ENCODE results near the gene CELF4.

Gene CELF4

DNA sequence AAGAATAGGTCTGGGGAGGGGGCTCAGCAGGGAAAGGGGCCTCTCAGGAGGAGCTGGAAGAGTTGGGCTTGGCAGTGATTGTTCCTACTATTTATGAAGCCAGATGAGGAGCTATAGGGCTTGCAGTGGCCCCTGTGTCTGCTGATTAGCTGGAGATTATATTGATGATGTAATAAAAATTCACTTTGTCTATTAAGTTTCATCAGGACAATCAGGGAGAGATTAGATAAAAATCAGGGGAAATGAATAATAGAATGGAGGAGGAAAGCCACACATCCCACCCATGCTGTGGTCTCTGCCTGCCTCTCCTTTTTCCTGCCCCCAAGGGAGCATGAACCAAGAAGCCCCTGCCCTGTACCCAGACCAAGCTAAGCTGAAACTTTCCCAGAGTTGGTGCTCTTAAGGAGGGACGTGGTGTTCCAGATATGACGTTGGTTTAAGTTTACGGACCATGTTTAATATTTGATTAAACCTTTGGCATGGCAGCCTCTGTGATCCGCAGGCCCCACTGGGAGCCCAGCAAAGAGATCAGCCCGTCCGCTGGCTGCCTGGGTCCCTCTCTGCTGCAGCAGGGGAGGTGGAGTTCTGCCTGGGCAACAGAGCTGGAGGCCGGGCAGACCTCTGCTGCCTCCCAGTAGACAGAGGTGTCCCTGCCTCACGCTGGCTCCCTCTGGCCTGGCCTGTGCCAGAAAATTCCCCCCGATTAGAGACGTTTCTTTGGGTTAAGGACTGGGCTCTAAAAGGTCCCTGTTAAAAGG, 15.3 kb downstream of the CELF4 start:
- H3K27ac ChIP-seq = no peak overlapping the region
- DNase-seq (ENCODE audit: low read depth, low spot score) = no peak

DNA sequence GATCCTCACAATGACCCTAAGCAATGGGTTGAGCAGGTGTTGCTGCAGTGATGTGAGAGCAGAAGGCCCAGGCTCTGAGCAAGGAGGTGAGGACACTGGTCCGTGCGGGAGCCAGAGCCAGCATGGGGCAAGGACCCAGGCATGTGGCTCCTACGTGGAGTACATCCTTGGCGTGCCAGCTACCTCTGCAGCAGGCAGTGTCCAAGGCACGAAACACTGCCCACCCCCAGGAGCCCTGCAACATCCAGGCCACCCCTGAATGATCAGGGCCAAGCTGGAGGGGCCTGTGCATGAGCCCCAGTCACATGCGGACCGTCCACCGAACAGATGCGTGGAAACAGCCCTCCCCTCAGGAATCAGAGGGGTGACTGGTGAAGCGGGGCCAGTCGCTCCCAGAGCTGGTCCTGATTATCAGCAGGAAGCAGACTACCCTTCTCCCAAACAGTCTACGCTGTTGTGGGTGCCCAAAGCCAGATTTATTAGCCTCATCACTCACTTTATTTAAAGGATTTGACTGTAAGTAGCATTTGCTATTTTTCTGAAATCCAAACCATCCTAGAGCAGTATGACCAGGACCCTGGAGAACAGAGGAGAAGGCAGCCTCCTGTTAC, 16.8 kb downstream of the CELF4 start:
- no peak overlapping the region for H3K27ac ChIP-seq
- DNase-seq (ENCODE audit: low read depth, low spot score) = no peak

DNA sequence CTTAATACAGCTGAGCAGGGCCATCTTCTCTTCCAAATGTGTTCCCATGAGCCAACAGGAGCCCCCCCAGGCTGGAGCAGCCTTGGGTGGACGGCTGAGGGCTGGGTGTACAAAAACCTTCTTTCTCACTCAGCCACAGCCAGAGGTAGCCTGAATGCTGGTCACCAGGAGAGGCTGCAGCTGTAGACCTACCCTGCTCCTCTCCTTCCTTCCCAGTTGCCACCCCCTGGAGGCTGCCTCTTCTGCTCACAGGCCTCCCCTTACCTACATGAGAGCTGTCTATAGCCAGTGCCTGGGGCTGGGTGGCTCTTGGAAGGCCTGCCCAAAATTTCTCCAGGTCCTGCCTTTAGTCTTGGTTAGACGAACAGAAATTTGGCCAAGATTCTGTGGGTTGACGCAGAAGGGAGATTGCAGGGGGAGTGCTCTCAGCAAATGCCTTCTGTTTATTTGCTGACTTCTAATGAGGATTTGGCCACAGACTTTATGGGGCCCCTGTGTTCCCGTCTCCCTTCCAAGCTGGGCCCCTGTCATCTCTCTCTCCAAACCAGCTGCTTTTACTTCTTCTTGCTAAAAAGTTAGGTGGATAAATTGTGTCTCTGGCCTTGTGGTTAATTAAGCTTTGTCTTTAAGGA, 18.3 kb downstream of the CELF4 start:
- no peak for DNase-seq (ENCODE audit: low read depth, low spot score)
- no peak overlapping the region for H3K27ac ChIP-seq

DNA sequence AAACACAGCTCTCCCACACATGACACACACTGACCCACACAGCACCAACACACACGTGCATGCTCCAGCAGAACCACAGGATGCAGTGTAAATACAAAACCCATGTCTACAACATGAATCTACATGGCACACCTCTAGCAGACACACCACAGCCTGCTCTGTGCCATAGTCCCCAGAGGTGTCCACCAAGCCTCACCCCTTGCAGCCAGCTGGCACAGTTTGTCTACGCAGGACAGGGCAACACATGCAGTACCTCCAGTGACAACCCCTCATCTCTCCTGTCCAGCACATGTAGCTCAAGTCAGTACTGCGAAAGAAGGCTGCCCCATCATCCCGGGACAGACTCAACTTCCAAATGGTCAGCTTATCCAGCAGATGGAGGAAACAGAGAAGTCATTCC, 18.9 kb downstream of the CELF4 start:
- H3K27ac ChIP-seq = no peak overlapping the region
- no peak for DNase-seq (ENCODE audit: low read depth, low spot score)

DNA sequence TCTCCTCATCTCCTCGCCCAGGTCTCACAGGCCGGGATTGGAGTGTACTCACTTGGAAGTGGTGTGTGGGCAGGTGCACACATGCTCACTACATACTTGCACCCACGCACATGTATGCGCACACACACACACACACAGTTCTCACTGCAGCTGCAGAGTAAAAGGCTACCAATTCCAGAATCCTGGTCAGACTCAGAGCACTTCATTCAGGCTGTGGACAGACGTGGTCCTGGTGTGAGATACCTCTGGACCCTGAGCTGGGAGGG, 19.4 kb downstream of the CELF4 start:
- no peak for DNase-seq (ENCODE audit: low read depth, low spot score)
- H3K27ac ChIP-seq = no peak overlapping the region

DNA sequence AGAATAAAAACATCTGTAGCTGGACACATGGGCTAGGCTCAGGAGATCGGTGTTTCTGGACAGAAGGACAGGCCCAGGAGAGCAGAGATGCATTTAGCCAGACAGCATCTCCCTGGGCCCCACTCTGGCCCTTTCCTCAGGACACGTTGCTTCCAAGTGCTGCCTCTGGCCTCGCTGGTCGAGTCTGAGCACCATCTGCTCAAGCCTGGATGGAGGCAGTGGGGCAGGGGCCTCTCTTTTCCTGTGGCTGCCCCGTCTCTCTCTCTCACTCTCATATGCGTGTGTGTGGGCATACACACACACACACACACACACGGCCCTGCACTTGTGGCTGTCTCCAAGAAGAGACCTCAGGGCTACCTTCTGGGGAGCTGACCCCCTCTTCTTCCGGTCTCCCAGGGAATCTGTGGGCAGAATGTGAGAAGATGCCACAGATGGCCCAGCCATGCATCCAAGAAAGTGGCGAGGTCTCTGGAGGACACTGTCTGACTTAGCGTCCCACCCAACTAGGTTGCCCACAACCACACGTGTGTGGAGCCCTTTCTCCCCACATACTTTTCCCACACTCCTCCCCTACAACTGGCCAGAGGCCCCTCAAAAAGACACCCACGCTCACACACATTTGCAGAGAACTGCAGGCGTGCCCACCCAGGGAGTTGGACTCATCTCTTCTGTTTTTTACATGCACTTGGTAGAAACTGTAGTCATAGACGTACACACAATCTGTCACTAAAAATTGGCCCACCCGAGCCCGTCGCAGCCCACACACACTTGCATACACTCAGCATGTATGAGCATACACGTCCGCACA, 19.9 kb downstream of the CELF4 start:
- no peak for DNase-seq (ENCODE audit: low read depth, low spot score)
- no peak overlapping the region for H3K27ac ChIP-seq

DNA sequence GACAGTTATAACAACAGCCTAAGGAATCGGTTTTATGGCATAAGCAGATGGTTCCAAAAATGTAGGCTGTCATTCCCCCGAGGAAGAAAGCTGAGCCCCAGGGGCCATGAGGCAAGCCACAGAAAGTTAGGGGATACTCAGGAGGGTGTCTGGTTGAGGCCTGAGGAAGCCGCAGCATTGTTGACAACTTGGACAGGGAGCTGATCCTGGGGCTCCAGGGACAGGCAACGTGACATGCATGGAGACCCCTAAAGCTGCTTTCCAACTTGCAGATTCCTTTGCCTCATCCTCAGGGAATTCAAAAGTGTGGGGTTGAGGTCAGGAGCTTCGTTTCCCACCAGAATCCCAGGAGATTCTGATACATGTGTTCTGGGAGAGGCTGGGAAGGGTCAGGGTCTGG, 20.9 kb downstream of the CELF4 start:
- no peak for DNase-seq (ENCODE audit: low read depth, low spot score)
- no peak overlapping the region for H3K27ac ChIP-seq

DNA sequence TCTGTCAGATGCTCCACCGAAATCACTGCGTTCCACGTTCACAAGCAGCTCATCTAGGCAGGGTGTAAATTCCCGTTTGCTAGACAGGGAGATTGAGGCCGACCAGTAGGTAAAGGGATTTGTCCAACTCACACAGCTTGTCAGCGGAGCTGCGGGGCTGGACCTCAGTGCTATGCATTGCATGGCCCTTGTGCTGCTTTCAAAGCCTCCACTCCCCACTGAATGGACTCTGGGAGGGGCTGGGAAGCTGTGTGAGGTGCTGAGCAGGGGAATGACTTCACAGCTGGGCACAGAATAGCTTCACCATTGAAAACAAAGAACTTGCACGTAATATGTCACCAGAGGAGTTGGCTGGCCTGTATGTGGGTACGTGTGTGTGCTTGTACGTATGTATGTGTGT, 21.4 kb downstream of the CELF4 start:
- no peak for DNase-seq (ENCODE audit: low read depth, low spot score)
- no peak overlapping the region for H3K27ac ChIP-seq

DNA sequence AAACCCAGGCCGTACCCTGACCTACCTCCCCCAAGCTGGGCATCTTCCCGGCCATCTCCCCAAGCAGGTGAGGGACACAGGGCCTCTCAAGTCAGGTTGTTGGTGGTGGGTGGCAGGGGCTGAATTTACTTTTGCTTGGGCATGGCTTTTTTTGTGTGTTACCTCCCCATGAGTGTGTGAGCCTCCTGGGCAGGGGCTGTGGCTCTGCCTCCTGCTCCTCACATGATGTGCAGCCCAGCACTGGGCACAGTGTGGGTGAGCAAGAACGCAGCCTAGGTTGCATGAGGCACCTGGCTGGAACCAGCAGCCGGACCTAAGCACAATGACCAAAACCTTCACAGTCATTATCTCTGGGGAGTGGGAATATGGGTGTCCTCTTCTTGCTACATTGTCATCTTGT, 22.3 kb downstream of the CELF4 start:
- DNase-seq (ENCODE audit: low read depth, low spot score) = no peak

DNA sequence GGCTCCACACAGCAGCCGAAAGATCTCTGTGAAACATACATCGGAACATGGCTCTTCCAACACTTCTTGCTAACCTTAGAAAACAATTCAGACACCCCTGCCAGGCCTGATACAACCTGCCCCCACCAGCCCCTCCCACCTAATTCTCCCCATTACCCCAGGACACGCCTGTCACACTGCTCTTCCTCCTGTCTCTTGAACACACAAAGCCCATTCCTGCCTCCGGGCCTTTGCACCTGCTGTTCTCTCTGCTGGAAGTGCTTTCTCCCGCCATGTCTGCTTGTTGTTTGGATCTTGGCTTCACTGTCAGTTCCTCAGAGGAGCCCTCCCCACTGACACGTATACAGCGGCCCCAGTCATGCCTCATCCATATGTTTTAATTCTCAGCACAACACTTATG, 24.1 kb downstream of the CELF4 start:
- H3K27ac ChIP-seq = no peak overlapping the region
- no peak for DNase-seq (ENCODE audit: low read depth, low spot score)

More for the DNA sequence above, 22.3 kb downstream of the CELF4 start:
- no peak overlapping the region for H3K27ac ChIP-seq

DNA sequence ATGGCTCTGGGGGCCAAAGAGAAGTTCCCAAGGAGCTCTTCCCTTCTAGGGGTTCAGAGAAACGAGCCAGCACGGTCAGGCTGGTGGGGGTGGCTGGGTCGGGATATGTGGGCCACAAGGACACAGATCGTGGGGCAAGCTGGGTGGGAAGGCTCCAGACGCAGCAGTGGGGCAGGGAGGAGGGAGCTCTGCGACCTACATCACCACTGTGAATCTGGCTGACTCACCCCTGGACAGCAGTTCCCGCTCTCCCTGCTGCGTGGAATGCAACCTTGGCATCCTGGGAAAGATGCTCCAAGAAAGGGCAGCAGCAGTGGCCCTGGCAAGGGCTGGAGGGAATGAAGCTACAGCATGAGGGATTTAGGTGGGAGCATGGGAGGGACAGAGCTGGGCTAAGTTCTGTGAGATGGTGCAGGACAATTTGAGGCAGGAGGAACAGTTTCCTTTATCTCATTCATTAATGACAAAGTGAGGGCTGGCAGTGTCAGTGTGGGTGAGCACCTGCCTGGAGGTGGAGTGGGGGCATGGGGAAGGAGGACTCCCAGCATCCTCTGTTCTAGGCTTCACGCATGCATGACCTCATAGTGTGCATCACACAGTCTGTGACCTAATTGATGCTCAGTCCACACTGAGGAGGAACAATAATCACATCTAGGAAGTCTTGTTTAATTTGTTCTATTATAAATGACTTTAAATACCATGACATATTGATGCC, 25.0 kb downstream of the CELF4 start:
- H3K27ac ChIP-seq = no peak overlapping the region
- no peak for DNase-seq (ENCODE audit: low read depth, low spot score)

DNA sequence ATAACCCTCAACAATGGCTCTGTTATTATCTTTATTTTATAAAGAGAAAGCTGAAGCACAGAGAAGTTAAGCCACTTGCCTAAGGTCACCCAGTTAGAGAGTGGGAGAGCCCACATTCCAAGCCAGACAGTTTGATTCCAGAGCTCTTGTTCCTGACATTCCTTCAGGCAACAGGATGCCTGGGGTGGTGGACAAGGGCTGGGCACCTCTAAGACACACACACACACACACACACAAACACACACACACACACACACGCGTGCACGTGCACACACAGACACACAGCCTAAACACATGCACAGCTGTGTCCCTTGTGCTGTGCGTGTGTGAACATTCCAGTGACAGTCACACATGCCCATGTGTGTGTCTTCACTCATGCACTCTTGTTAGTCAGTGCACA, 26.4 kb downstream of the CELF4 start:
- DNase-seq (ENCODE audit: low read depth, low spot score) = no peak
- H3K27ac ChIP-seq = no peak overlapping the region

DNA sequence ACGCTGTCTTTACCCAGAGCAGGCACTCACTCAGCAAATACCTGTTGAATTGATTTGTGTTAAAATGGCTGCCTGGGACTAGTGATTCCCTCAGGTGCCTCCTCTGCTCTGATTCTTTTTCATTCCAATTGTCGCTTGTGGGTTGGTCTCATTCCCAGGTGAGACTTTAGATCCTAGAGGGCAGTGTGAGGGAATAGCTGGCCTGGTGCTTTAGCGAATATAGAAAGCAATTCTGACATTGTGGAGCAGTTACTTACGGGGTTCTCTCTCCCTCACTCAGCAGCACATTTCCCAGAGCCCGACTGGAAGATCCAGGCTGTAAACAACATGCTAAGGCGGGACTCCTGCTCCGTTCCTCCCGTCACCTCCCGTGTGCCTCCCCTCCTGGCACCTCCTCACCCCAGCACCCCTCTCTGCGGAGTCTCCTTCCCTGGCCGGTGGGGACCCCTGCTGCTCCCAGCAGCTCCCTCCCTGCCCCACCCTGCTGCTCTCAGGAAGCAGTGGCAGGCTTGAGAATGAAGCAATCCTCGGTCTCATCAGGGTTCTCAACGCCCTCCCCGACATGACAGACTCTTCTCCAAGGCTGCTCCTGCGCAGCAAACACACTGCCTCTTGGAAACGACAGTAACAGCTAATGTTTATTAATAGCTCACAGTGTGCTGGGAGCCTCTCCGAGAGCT, 26.9 kb downstream of the CELF4 start:
- H3K27ac ChIP-seq = no peak overlapping the region
- DNase-seq (ENCODE audit: low read depth, low spot score) = no peak

DNA sequence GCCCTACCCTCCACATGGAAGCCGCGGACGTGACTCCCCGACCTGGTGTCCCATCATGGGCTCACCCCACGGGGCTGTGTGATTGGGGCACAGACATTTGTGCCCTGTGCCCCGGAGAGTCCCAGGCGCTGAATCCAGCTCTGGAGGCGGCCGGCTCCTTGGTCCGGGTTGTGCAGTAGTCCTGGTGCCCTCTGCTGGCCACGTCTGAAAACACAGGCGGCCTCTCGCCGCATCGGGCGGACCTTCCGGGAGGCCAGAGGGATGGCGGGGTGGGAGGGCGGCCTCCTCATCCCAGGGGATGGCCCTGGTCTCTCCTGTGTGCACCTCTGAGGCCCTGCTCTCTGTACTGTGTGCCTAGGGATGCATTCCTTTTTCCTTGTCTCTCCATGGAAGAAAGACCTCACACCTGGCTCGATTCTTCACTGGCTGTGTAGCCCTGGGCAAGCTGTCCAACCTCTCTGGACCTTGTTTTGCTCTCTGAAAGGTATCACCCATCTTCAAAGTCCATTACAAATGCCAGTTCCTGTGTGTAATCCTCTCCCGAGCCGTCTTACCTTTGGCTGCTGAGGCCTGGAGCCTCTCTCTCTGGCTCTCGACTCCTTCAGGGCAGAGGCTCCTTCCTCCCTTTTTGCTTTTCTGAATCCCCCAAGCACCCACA, 27.6 kb downstream of the CELF4 start:
- H3K27ac ChIP-seq = no peak overlapping the region
- DNase-seq (ENCODE audit: low read depth, low spot score) = no peak

DNA sequence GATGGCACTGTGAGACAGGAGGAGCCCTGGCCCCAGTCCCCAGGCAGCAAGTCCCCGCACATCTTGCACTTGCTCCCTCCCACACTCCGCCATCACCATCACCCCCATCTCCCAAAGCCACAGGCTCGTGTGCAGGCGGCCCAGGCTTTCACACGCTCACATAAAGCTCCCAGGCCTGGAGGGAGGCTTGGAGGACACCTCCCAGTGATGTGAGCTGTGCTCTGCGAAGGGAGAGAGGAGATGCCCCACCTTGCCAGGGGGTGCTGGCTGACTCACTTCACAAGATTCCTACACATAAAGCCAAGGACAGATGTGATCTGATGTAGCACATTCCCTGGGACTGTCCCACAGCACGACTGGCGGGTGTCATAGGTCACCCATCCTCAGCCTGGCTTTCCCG, 28.9 kb downstream of the CELF4 start:
- no peak for DNase-seq (ENCODE audit: low read depth, low spot score)
- H3K27ac ChIP-seq = no peak overlapping the region

DNA sequence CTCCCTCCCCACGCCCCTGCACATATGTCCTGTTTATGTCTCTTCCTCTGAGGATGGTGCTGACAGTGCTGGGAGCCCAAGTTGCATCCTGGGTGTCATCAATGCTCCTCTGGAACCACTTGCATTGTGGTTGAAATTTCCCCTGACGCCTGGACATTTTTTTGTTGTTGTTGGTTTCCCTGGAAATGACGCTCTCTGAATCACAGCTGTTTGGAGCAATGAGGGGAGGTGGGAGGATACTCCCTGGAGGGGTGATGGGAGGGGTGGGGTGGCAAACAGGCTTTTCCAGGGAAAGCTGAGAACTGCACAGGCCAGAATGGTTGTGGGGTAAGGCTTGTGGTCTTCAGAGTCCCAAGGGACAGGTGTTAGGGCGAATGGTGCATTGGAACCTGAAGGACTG, 29.6 kb downstream of the CELF4 start:
- no peak overlapping the region for H3K27ac ChIP-seq
- no peak for DNase-seq (ENCODE audit: low read depth, low spot score)

DNA sequence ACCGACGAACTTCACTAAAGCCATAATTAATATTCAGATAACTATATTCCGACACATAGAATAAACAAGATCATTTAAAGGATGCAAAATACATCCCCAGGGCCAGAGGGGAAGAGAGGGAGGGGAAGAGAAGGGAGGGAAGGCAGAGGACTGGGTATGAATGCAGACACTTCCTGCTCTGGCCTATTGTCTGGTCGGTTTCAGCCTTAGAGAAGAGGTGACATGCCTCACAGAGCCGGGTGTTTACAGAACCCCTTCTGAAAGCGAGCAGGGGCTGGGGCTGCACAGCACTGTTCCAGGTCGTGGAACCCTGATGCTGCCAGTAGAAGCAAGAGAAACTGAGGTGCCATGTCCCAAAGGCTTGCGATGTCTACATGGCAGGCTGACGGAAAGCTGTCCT, 31.0 kb downstream of the CELF4 start:
- H3K27ac ChIP-seq = no peak overlapping the region
- no peak for DNase-seq (ENCODE audit: low read depth, low spot score)

DNA sequence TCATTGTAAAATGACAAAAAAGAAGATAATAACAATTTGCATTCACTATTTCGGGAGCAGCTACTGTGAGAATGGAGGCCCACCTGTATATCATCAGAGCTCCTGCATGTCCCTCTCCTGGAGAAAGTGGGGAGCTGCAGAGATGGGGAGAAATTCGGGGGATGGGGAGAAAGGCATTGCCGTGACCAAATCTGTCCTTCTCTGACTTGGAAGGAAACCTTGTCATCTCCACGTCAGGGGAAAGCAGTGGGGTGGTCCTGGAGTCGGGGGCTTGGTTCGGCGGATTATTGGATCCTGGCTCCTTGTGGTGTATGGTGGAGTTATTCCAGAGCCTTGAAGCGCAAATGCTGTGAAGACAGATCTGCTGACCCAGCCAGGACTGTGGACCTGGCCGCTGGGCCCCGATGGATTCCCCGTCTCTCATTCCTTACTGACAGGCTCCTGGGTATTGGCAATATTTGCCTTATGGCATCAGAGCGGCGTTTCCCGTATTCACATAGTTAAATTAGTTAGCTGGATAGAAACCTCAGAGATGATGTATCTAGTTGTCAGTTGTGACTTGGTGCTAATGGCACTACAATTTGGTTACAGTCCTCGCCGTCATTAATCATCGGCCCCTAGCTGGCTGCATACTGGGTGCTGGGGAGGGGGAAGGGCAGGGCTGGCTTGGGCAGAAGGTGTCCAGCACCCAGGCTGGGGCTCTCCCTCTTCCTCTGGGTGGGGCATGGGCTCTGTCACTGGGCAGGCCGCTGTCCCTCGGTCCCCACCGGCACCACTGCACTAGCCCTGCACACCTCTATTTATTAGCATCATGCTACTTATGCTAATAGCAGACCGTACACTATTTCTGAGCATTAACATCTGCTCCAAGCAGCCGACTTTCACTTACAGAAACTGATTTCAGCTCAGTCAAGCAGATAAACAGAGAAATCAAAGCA, 31.7 kb downstream of the CELF4 start:
- DNase-seq (ENCODE audit: low read depth, low spot score) = no peak
- H3K27ac ChIP-seq = no peak overlapping the region
